Dendritic cell treated with granulocyte-macrophage colony-stimulating factor and Interleukin-4, amounts not matched to agents 40 ng/mL and 50 ng/mL, for 4 days (primary cell): ENCODE results near the gene RIT2.

Experiments
- H3K27ac Mint-ChIP-seq: one replicate; pipeline ENCODE4 v1.8.0; 2022; ENCODE audit warnings: mild to moderate bottlenecking, mixed read lengths
- H3K27me3 Mint-ChIP-seq: one replicate; pipeline ENCODE4 v1.8.0; 2022; ENCODE audit warnings: mild to moderate bottlenecking, mixed read lengths
- H3K36me3 Mint-ChIP-seq: one replicate; pipeline ENCODE4 v1.8.0; 2022; ENCODE audit warnings: low read depth, mixed read lengths
- H3K4me1 Mint-ChIP-seq: one replicate; pipeline ENCODE4 v1.8.0; 2022; ENCODE audit warnings: low read depth, mixed read lengths
- H3K4me3 Mint-ChIP-seq: one replicate; pipeline ENCODE4 v1.8.0; 2022; ENCODE audit warnings: mild to moderate bottlenecking, moderate library complexity, mixed read lengths
- H3K9me3 Mint-ChIP-seq: one replicate; pipeline ENCODE4 v1.8.0; 2022; ENCODE audit warnings: mixed read lengths
- intact Hi-C: fragments of 100-400 bp; cut with micrococcal nuclease; formaldehyde crosslinking; loops from one replicate; pipeline ENCODE4 v1.15.0; 2022

Gene RIT2

GRCh38 chr18:43122955-43123354 lies 7.5 kb upstream of the RIT2 start:
- no peaks in the 10 kb centered on the region for H3K27me3 Mint-ChIP-seq
- H3K9me3 Mint-ChIP-seq = no peaks in the 10 kb centered on the region
- intact Hi-C loops = no loop called here

GRCh38 chr18:43116699-43117294 lies 1.3 kb upstream of the RIT2 start:
- H3K4me3 Mint-ChIP-seq = no peak overlapping the region
- H3K9me3 Mint-ChIP-seq = no peaks in the 10 kb centered on the region
- H3K27ac Mint-ChIP-seq = no peak overlapping the region
- H3K27me3 Mint-ChIP-seq = no peaks in the 10 kb centered on the region
- intact Hi-C loops = no loop called here
- H3K4me1 Mint-ChIP-seq = no peaks in the 10 kb centered on the region
- no peaks in the 10 kb centered on the region for H3K36me3 Mint-ChIP-seq

More at GRCh38 chr18:43122955-43123354, 7.5 kb upstream of the RIT2 start:
- no peaks in the 10 kb centered on the region for H3K4me1 Mint-ChIP-seq
- H3K4me3 Mint-ChIP-seq = no peak overlapping the region
- H3K36me3 Mint-ChIP-seq = no peaks in the 10 kb centered on the region
- H3K27ac Mint-ChIP-seq = no peak overlapping the region

GRCh38 chr18:43113220-43113895 lies 2.1 kb downstream of the RIT2 start:
- Mint-ChIP-seq H3K36me3 (no peaks in the 10 kb centered on the region), H3K27ac (no peak overlapping the region), H3K4me1 (no peaks in the 10 kb centered on the region), H3K9me3 (no peaks in the 10 kb centered on the region), H3K27me3 (no peaks in the 10 kb centered on the region), H3K4me3 (no peak overlapping the region)
- intact Hi-C loops = no loop called here

GRCh38 chr18:43108882-43109281 lies 6.6 kb downstream of the RIT2 start:
- Mint-ChIP-seq H3K4me3 (no peak overlapping the region), H3K36me3 (no peaks in the 10 kb centered on the region), H3K9me3 (no peaks in the 10 kb centered on the region), H3K27ac (no peak overlapping the region), H3K27me3 (no peaks in the 10 kb centered on the region), H3K4me1 (no peaks in the 10 kb centered on the region)
- intact Hi-C loops = no loop called here

- intact Hi-C loops = no loop called here
- Mint-ChIP-seq H3K4me1 (no peaks in the 10 kb centered on the region), H3K27me3 (no peaks in the 10 kb centered on the region), H3K4me3 (no peak overlapping the region), H3K9me3 (no peaks in the 10 kb centered on the region), H3K27ac (no peak overlapping the region), H3K36me3 (no peaks in the 10 kb centered on the region)
These were observed 7.0 kb downstream of the RIT2 start for GRCh38 chr18:43108469-43108868.

- H3K27me3 Mint-ChIP-seq = no peaks in the 10 kb centered on the region
- no peak overlapping the region for H3K27ac Mint-ChIP-seq
- H3K4me1 Mint-ChIP-seq = no peaks in the 10 kb centered on the region
- no peaks in the 10 kb centered on the region for H3K9me3 Mint-ChIP-seq
- intact Hi-C loops = no loop called here
- H3K36me3 Mint-ChIP-seq = no peaks in the 10 kb centered on the region
- H3K4me3 Mint-ChIP-seq = no peak overlapping the region
These were observed 21.8 kb downstream of the RIT2 start for GRCh38 chr18:43093646-43094045.

GRCh38 chr18:43092539-43092938 lies 22.9 kb downstream of the RIT2 start:
- no peaks in the 10 kb centered on the region for H3K9me3 Mint-ChIP-seq
- H3K27ac Mint-ChIP-seq = no peak overlapping the region
- intact Hi-C loops = no loop called here
- no peaks in the 10 kb centered on the region for H3K27me3 Mint-ChIP-seq
- H3K4me1 Mint-ChIP-seq = no peaks in the 10 kb centered on the region
- no peak overlapping the region for H3K4me3 Mint-ChIP-seq
- H3K36me3 Mint-ChIP-seq = no peaks in the 10 kb centered on the region

- intact Hi-C loops = no loop called here
- Mint-ChIP-seq H3K4me1 (no peaks in the 10 kb centered on the region), H3K9me3 (no peaks in the 10 kb centered on the region), H3K27ac (no peak overlapping the region), H3K4me3 (no peak overlapping the region), H3K27me3 (no peaks in the 10 kb centered on the region), H3K36me3 (no peaks in the 10 kb centered on the region)
These were observed 34.1 kb downstream of the RIT2 start for GRCh38 chr18:43081396-43081795.

- Mint-ChIP-seq H3K9me3 (no peaks in the 10 kb centered on the region), H3K36me3 (no peaks in the 10 kb centered on the region), H3K27ac (no peak overlapping the region), H3K27me3 (no peaks in the 10 kb centered on the region), H3K4me1 (no peaks in the 10 kb centered on the region), H3K4me3 (no peak overlapping the region)
- intact Hi-C loops = no loop called here
These were observed 34.8 kb downstream of the RIT2 start for GRCh38 chr18:43080671-43081070.

GRCh38 chr18:43079422-43079821 lies 36.1 kb downstream of the RIT2 start:
- no peaks in the 10 kb centered on the region for H3K36me3 Mint-ChIP-seq
- H3K9me3 Mint-ChIP-seq = no peaks in the 10 kb centered on the region
- no peaks in the 10 kb centered on the region for H3K27me3 Mint-ChIP-seq
- H3K27ac Mint-ChIP-seq = no peak overlapping the region
- no peak overlapping the region for H3K4me3 Mint-ChIP-seq
- H3K4me1 Mint-ChIP-seq = no peaks in the 10 kb centered on the region
- intact Hi-C loops = no loop called here

GRCh38 chr18:43078478-43079092 lies 36.9 kb downstream of the RIT2 start:
- intact Hi-C loops = no loop called here
- Mint-ChIP-seq H3K27ac (no peak overlapping the region), H3K9me3 (no peaks in the 10 kb centered on the region), H3K36me3 (no peaks in the 10 kb centered on the region), H3K4me3 (no peak overlapping the region), H3K27me3 (no peaks in the 10 kb centered on the region), H3K4me1 (no peaks in the 10 kb centered on the region)

- Mint-ChIP-seq H3K27me3 (no peaks in the 10 kb centered on the region), H3K9me3 (no peaks in the 10 kb centered on the region), H3K36me3 (no peaks in the 10 kb centered on the region), H3K27ac (no peak overlapping the region), H3K4me3 (no peak overlapping the region), H3K4me1 (no peaks in the 10 kb centered on the region)
- intact Hi-C loops = no loop called here
These were observed 37.8 kb downstream of the RIT2 start for GRCh38 chr18:43077510-43078308.

- no peaks in the 10 kb centered on the region for H3K27me3 Mint-ChIP-seq
- no peaks in the 10 kb centered on the region for H3K9me3 Mint-ChIP-seq
- no peak overlapping the region for H3K4me3 Mint-ChIP-seq
- no peaks in the 10 kb centered on the region for H3K36me3 Mint-ChIP-seq
- intact Hi-C loops = no loop called here
- H3K4me1 Mint-ChIP-seq = no peaks in the 10 kb centered on the region
- no peak overlapping the region for H3K27ac Mint-ChIP-seq
These were observed 41.7 kb downstream of the RIT2 start for GRCh38 chr18:43073771-43074170.

GRCh38 chr18:43068781-43069180 lies 46.7 kb downstream of the RIT2 start:
- H3K4me1 Mint-ChIP-seq = no peaks in the 10 kb centered on the region
- H3K36me3 Mint-ChIP-seq = no peaks in the 10 kb centered on the region
- H3K4me3 Mint-ChIP-seq = no peak overlapping the region
- H3K9me3 Mint-ChIP-seq = no peaks in the 10 kb centered on the region
- no peaks in the 10 kb centered on the region for H3K27me3 Mint-ChIP-seq
- no peak overlapping the region for H3K27ac Mint-ChIP-seq
- intact Hi-C loops = no loop called here
